Measurements from ENCODE around the gene PCGF5.

PCGF5 gene

GRCh38 chr10:91313796-91314485, 93.5 kb downstream of the PCGF5 start:
- Histone ChIP-seq H3K4me2 (ENCODE audit: low read depth, low read length, poor library complexity, severe bottlenecking) (no peak overlapping the region), H3K9ac (ENCODE audit: low read depth, low read length, poor library complexity, severe bottlenecking) (no peak overlapping the region), H3K36me3 (ENCODE audit: insufficient read depth, low read length) (no peaks in the 10 kb centered on the region), H3K4me1 (ENCODE audit: insufficient read depth, low read length, poor library complexity, severe bottlenecking) (no peaks in the 10 kb centered on the region), H3K9me2 (replicated peaks; ENCODE audit: low read depth, low read length) (no peaks in the 10 kb centered on the region), H3K79me2 (ENCODE audit: insufficient read depth, low read length) (no peaks in the 10 kb centered on the region), H4K20me1 (ENCODE audit: insufficient read depth, low read length, poor library complexity, severe bottlenecking) (no peaks in the 10 kb centered on the region), H3F3A (ENCODE audit: low read depth) (no peaks in the 10 kb centered on the region), H3K4me3 (ENCODE audit: low read length, poor library complexity, severe bottlenecking) (no peak overlapping the region), H3K27me3 (ENCODE audit: insufficient read depth, low read length, poor library complexity, severe bottlenecking) (no peaks in the 10 kb centered on the region), H2AFZ (ENCODE audit: low read length) (no peak overlapping the region), H3K9me3 (ENCODE audit: insufficient read depth, low read depth, low read length) (no peaks in the 10 kb centered on the region)
- TF ChIP-seq CTCF (conservative IDR thresholded peaks at IDR 0.05; ENCODE audit: low read length) (no peak), EZH2phosphoT487 (IDR thresholded peaks at IDR 0.05; ENCODE audit: borderline replicate concordance) (no peak)

GRCh38 chr10:91316486-91316885, 96.0 kb downstream of the PCGF5 start:
- H3K4me2 ChIP-seq (ENCODE audit: low read depth, low read length, poor library complexity, severe bottlenecking), result no peak overlapping the region
- H3K9ac ChIP-seq (ENCODE audit: low read depth, low read length, poor library complexity, severe bottlenecking), result no peak overlapping the region
- no peaks in the 10 kb centered on the region for H3K27me3 ChIP-seq (ENCODE audit: insufficient read depth, low read length, poor library complexity, severe bottlenecking)
- H4K20me1 ChIP-seq (ENCODE audit: insufficient read depth, low read length, poor library complexity, severe bottlenecking), result no peaks in the 10 kb centered on the region
- no peaks in the 10 kb centered on the region for H3K9me2 ChIP-seq (replicated peaks; ENCODE audit: low read depth, low read length)
- no peaks in the 10 kb centered on the region for H3K36me3 ChIP-seq (ENCODE audit: insufficient read depth, low read length)
- no peak overlapping the region for H2AFZ ChIP-seq (ENCODE audit: low read length)
- H3K9me3 ChIP-seq (ENCODE audit: insufficient read depth, low read depth, low read length), result no peaks in the 10 kb centered on the region
- no peak overlapping the region for H3K4me3 ChIP-seq (ENCODE audit: low read length, poor library complexity, severe bottlenecking)
- H3K79me2 ChIP-seq (ENCODE audit: insufficient read depth, low read length), result no peaks in the 10 kb centered on the region
- no peaks in the 10 kb centered on the region for H3K4me1 ChIP-seq (ENCODE audit: insufficient read depth, low read length, poor library complexity, severe bottlenecking)
- TF ChIP-seq EZH2phosphoT487 (IDR thresholded peaks at IDR 0.05; ENCODE audit: borderline replicate concordance) (no peak), CTCF (conservative IDR thresholded peaks at IDR 0.05; ENCODE audit: low read length) (no peak)
- no peaks in the 10 kb centered on the region for H3F3A ChIP-seq (ENCODE audit: low read depth)

- Histone ChIP-seq H3F3A (ENCODE audit: low read depth) (no peaks in the 10 kb centered on the region), H3K9me3 (ENCODE audit: insufficient read depth, low read depth, low read length) (no peaks in the 10 kb centered on the region), H3K79me2 (ENCODE audit: insufficient read depth, low read length) (no peaks in the 10 kb centered on the region), H3K4me2 (ENCODE audit: low read depth, low read length, poor library complexity, severe bottlenecking) (no peak overlapping the region), H2AFZ (ENCODE audit: low read length) (no peak overlapping the region), H3K4me3 (ENCODE audit: low read length, poor library complexity, severe bottlenecking) (no peak overlapping the region), H3K4me1 (ENCODE audit: insufficient read depth, low read length, poor library complexity, severe bottlenecking) (no peaks in the 10 kb centered on the region), H3K9ac (ENCODE audit: low read depth, low read length, poor library complexity, severe bottlenecking) (no peak overlapping the region), H3K36me3 (ENCODE audit: insufficient read depth, low read length) (no peaks in the 10 kb centered on the region), H4K20me1 (ENCODE audit: insufficient read depth, low read length, poor library complexity, severe bottlenecking) (no peaks in the 10 kb centered on the region), H3K9me2 (replicated peaks; ENCODE audit: low read depth, low read length) (no peaks in the 10 kb centered on the region), H3K27me3 (ENCODE audit: insufficient read depth, low read length, poor library complexity, severe bottlenecking) (no peaks in the 10 kb centered on the region)
- TF ChIP-seq EZH2phosphoT487 (IDR thresholded peaks at IDR 0.05; ENCODE audit: borderline replicate concordance), result no peak
- TF ChIP-seq CTCF (conservative IDR thresholded peaks at IDR 0.05; ENCODE audit: low read length), result no peak
Measured at GRCh38 chr10:91317541-91317940, 97.1 kb downstream of the PCGF5 start.
